Left renal cortex interstitium (tissue), 4 donors: ENCODE data around the gene ACTL9. TPM values are rescaled to one million over a fixed set of nuclear protein-coding genes. Genes with fewer than 3 reads are reported as not detected.
"Not testable (repeated sequence)": the region's sequence is repeated elsewhere in the genome, so short reads cannot be mapped to it uniquely, and the experiment has no call there.

Experiments used
- DNase-seq, 4 donors: peaks; one replicate each; pipeline ENCODE4 v3.0.0-alpha.2; 2013; ENCODE audit warnings: low read depth in 4 of 4, low spot score in 2 of 4, missing footprints in 1 of 4
- polyA plus RNA-seq, 4 donors: library from polyadenylated mRNA; unstranded; fragments of 120-200 nt; gene quantifications; one replicate each; pipeline ENCODE4 v1.2.1, GENCODE V29; 2013; ENCODE audit not compliant: insufficient read length in 4 of 4

ACTL9 gene
- polyA plus RNA-seq = not detected

DNA sequence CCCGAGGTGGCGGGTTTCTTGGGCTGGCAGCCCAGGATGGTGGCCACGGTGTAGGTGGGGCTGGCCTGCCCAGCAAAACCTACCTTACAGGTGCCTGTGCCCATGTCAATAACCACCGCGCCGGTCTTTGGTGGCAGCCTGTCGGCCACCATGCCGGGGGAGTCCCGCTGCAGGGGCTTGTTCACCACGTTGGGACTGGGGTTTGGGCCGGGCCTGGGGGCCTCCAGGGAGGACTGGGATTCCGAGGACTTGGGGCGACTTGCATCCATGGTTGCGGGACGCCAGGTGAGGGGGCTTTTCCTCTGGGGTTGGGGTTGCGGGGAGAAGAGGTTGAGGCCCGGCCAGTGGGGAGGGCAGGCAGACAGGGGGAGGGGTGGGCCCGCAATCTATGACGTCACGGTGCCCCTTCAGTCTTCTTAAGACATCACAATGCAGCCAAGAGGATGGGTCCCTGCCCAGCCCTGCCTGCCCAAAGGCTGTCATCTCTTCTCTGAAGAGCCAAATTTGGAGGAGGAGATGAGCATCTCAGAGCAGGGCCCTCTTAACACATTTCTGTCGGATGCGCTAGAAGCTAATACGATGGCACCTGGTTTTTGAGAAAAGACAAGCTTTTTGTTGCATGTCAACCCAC is at the start of gene ACTL9:
TSS of gene ACTL9 (minus strand) at position 363 of the 631 bp plus-strand sequence. CDS start at position 269, 94 bp downstream.
- no peak for DNase-seq

DNA sequence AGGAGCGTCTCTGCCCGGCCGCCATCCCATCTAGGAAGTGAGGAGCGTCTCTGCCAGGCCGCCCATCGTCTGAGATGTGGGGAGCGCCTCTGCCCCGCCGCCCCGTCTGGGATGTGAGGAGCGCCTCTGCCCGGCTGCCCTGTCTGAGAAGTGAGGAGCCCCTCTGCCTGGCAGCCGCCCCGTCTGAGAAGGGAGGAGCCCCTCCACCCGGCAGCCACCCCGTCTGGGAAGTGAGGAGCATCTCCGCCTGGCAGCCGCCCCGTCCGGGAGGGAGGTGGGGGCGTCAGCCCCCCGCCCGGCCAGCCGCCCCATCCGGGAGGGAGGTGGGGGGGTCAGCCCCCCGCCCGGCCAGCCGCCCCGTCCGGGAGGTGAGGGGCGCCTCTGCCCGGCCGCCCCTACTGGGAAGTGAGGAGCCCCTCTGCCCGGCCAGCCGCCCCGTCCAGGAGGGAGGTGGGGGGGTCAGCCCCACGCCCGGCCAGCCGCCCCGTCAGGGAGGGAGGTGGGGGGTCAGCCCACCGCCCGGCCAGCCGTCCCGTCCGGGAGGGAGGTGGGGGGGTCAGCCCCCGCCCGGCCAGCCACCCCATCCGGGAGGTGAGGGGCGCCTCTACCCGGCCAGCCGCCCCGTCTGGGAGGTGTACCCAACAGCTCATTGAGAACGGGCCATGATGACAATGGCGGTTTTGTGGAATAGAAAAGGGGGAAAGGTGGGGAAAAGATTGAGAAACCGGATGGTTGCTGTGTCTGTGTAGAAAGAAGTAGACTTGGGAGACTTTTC is 40.9 kb upstream of the ACTL9 start:
- DNase-seq = not testable (repeated sequence)

GRCh38 chr19:8738377-8738776 is 39.8 kb upstream of the ACTL9 start:
- no peak for DNase-seq

DNA sequence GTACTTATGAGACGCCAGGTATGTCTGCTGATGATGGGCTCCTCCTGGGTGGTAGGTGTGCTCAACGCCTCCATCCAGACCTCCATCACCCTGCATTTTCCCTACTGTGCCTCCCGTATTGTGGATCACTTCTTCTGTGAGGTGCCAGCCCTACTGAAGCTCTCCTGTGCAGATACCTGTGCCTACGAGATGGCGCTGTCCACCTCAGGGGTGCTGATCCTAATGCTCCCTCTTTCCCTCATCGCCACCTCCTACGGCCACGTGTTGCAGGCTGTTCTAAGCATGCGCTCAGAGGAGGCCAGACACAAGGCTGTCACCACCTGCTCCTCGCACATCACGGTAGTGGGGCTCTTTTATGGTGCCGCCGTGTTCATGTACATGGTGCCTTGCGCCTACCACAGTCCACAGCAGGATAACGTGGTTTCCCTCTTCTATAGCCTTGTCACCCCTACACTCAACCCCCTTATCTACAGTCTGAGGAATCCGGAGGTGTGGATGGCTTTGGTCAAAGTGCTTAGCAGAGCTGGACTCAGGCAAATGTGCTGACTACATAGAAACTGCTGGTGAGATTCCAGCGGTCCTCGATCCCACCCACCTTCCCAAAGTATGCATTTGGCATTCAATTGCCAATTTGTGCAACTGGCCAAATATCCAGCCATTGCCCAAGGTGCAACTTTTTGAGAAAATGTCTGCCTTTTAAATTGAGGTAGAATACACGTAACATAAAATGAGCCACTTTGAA is 33.0 kb upstream of the ACTL9 start:
- DNase-seq = peak in 1 of 4 donors; percentile 16

- DNase-seq = no peak
Measured at GRCh38 chr19:8724276-8724675, 25.7 kb upstream of the ACTL9 start.

- DNase-seq = no peak
Measured at GRCh38 chr19:8722032-8722431, 23.4 kb upstream of the ACTL9 start.

DNA sequence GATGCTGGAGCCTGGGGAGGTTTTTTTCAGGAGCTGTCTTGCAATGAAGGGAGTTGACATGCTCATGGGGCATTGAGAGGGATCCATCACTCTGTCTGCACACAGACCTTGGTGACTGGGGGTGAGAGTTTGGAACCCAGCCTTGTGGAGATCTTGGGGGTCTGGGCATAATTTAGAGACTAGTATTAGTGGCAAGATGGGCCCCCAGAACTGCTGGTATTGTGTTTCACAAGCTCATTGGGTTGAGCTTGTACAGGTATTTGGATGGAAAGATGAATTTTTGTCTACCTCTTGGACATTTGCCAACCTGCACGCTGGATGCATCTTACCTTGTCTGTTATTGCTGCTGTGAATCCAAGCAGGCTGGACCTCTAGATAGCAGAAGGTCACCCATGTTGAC is 22.7 kb upstream of the ACTL9 start, which contains the start of gene OR2Z1:
TSS of gene OR2Z1 (plus strand) at position 301 of the 400 bp plus-strand sequence. CDS start 9,395 bp downstream, outside the sequence.
- no peak for DNase-seq

- not testable (repeated sequence) for DNase-seq
Measured at GRCh38 chr19:8710337-8710736, 11.7 kb upstream of the ACTL9 start.

DNA sequence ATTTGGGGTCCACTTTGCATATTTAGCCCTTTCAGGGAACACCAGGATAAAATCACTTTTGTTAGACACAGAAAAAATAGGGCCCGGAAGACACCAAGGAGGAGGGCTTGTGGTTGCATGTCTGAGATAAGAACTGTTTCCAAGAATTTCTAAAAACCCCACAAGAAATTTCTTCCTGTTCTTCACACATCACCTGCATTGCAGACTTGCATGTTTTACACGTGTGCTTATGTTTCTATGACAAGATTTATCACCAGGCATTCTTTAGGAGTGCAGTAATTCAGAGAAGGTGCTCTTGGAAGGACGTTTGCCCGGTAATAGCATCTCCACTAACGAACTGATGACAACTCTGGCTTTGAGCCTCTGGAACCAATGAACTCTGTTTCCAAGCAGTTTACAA is 7.1 kb upstream of the ACTL9 start:
- DNase-seq = no peak

- DNase-seq = not testable (repeated sequence)
Measured at GRCh38 chr19:8705304-8705703, 6.7 kb upstream of the ACTL9 start.

- no peak for DNase-seq
Measured at GRCh38 chr19:8703223-8703622, 4.6 kb upstream of the ACTL9 start.

- DNase-seq = no peak
Measured at GRCh38 chr19:8702350-8702749, 3.8 kb upstream of the ACTL9 start.

DNA sequence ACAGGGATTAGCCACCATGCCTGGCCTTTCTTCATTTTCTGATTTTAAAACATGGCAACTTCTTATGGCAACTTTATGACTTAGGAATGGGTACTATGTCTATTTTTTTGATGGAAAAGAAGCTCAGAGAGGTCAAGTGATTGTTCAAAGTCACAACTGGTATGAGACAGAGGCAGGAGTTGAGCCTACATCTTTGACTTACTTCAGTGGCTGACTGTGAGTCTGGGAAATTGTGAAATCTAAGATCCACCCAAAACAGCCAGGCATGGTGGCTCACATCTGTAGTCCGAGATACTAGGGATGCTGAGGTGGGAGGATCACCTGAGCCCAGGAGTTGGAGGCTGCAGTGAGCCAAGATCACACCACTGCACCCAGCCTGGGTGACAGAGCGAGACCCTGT is 2.4 kb upstream of the ACTL9 start:
- no peak for DNase-seq

DNA sequence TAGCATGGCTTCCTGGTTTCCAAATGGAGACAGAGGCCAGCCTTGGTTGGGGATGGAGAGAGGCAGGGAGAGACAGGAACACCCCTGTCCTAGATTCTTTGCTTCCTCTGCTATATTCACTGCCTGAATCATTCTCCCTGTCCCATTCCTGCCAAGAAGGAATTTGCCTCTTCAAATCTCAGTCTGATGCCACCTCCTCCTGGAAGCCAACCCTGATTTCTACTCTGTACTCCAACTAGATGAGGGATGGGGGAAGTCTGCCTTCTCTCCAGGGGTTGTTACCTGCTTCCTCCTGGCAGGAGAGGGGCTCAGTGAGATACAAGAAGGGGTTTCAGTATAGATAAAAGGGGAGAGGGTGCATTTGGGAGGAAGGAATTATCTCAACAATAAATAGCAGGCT is 1.3 kb upstream of the ACTL9 start:
- no peak for DNase-seq

DNA sequence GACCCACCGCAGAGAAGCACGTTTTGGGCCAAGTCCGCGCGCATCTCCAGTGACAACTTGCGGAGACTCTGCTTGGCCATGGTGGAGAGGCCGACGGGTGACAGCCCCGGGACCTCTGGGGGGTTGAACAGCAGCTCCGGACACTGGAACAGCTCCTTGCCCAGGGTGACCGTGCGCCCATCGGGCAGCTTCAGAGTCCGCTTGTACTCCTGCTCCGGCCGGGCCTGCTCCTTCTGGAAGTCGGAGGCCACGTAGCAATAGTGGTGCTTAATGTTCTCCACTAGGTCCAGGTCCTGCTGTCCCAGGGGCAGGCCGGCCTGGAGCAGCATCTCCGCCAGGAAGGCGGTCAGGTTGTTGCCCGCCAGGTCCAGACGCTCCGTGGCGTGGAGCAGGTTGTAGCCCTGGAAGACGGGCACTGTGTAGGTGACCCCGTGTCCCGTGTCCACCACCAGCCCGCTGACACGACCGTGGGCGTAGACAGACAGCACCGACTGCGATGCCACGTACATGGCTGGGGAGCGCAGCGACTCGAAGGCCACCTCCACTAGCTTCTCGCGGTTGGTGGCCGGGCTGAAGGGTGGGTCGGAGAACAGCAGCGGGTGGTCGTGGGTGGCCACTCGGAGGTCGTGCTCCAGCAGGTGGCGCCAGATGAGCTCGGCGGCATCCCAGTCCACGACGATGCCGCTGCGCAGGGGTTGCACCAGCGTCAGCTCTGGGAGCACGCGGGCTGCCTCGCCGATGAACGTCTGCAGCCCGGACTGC is 743 bp downstream of the ACTL9 start:
- no peak for DNase-seq

- no peak for DNase-seq
Measured at GRCh38 chr19:8696993-8697392, 1.6 kb downstream of the ACTL9 start.

GRCh38 chr19:8695911-8696310 is 2.7 kb downstream of the ACTL9 start:
- no peak for DNase-seq

DNA sequence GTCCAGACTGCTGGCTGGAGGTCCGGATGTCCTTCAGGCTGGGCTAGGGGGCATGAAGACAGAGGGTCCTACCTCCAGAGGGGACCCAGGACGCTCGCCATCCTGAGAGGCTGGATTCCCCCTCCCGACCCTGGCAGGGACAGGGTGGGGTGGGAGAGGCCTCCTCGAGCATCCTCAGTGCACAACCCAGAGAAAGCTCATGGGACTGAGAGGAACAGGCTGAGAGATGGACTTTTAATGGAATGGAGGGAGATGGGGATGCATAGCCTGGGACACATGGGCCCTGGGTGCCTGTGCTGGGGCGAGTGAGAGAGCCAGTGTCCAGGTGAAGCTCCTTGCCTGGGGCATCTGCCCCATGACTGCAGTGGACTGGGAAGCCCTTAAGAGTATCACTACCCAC is 3.1 kb downstream of the ACTL9 start:
- no peak for DNase-seq

DNA sequence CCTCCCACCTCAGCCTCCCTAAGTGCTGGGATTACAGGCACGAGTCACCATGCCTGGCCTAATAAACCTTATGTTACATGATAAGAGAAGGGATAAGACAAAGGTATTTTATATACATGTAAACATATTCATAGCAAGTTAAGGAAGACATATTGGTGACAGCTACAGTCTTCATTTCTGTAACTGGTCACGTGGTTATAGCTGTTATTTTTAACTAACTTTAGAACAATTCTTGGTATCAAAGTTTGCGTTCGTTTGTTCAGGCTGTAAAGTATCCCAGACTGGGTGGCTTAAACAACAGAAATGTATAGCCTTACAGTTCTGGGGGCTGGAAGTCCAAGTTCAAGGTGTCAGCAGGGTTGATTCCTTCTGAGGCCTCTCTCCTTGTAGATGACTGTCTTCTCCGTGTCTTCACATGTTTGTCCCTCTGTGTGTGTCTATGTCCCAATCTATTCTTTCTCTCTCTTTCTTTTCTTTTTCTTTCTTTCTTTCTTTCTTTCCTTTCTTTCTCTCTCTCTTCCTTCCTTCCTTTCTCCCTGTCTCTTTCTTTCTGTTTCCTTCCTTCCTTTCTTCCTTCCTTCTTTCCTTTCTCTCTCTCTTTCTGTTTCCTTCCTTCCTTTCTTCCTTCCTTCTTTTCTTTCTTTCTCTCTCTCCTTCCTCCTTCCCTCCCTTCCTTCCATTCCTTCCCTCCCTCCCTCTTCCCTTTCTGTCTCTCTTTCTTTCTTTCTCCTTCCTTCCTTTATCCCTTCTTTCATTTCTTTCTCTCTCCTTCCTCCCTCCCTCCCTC is 7.6 kb downstream of the ACTL9 start:
- no peak for DNase-seq

GRCh38 chr19:8688930-8689329 is 9.7 kb downstream of the ACTL9 start:
- no peak for DNase-seq
